HepG2 (cell line): Measurements from ENCODE around the gene SCN9A. TPM values are rescaled to one million over a fixed set of nuclear protein-coding genes. Genes with fewer than 3 reads are reported as not detected.

Experiments
- ATAC-seq: fragments of 200-7000 bp; cut with Tn5 transposase; 3 replicates; pipeline ENCODE4 v1.9.1; 2020; ENCODE audit warnings: mild to moderate bottlenecking, moderate library complexity
- BruUV-seq: library from RNA; stranded (reverse); fragments of 400-500 nt; replicated peaks from 2 replicates; lab custom pipeline; 2021; lab: Mats Ljungman, UMichigan
- CTCF ChIA-PET: fragments of 300-600 bp; formaldehyde crosslinking; extraction: SDS; loops from one replicate; lab custom pipeline; 2021; ENCODE audit warnings: low total read pairs, inconsistent platforms, low intra/inter-chr PET ratio; lab: Yijun Ruan, JAX
- POLR2A ChIA-PET: fragments of 350-600 bp; sonication (Branson Sonifier 250); formaldehyde crosslinking; loops from one replicate; lab custom pipeline; 2020; ENCODE audit warnings: antibody characterized with exemption, inconsistent platforms; lab: Yijun Ruan, JAX
- DNase-seq: peaks from one replicate; pipeline ENCODE4 v3.0.0-alpha.2; 2015; ENCODE audit warnings: low spot score
- FAIRE-seq: peaks from 3 replicates; lab custom pipeline; 2011; peaks lifted over from hg19 to GRCh38; lab: Jason Lieb, UNC
- H2AFZ ChIP-seq: one replicate; pipeline ENCODE4 v1.6.1; 2011; ENCODE audit warnings: low read length, inconsistent platforms
- H3K27ac ChIP-seq: fragments of 300-600 bp; 3 replicates; pipeline ENCODE4 v1.8.0; 2011; ENCODE audit warnings: mixed run types, mild to moderate bottlenecking, mixed read lengths, low read length, inconsistent platforms; ENCODE audit not compliant: insufficient read depth; ENCODE audit errors: extremely low read length
- H3K27me3 ChIP-seq, 2 experiments: fragments of 200-600 bp in 1 of 2; 2 replicates in 1 of 2; 3 replicates in 1 of 2; pipeline versions ENCODE4 v1.6.0 to v1.8.0; 2011; ENCODE audit warnings: low read length in 2 of 2, mild to moderate bottlenecking in 2 of 2, moderate library complexity in 2 of 2, inconsistent platforms in 1 of 2; ENCODE audit not compliant: insufficient read depth in 2 of 2, control insufficient read depth in 1 of 2
- H3K36me3 ChIP-seq, 2 experiments: fragments of 200-600 bp in 1 of 2; replicated peaks in 1 of 2; 2 replicates in 1 of 2; 3 replicates in 1 of 2; pipeline versions ENCODE4 v1.5.1 to v1.8.0; 2011; ENCODE audit warnings: low read length in 2 of 2, inconsistent platforms in 1 of 2; ENCODE audit not compliant: insufficient read depth in 2 of 2, control insufficient read depth in 1 of 2
- H3K4me1 ChIP-seq: 2 replicates; pipeline ENCODE4 v1.5.1; 2012; ENCODE audit warnings: low read length, inconsistent platforms; ENCODE audit not compliant: insufficient read depth
- H3K4me2 ChIP-seq: 2 replicates; pipeline ENCODE4 v1.6.0; 2011; ENCODE audit warnings: low read depth, low read length, inconsistent platforms
- H3K4me3 ChIP-seq, 3 experiments: fragments of 200-600 bp in 1 of 3; sonication (generic), shearing (Covaris generic) in 1 of 3; replicated peaks in 1 of 3; 2 replicates each; pipeline ENCODE4 v1.5.1; 2011 to 2016; ENCODE audit warnings: low read length in 3 of 3, inconsistent platforms in 2 of 3, low read depth in 2 of 3, mild to moderate bottlenecking in 2 of 3, control low read depth in 1 of 3, mixed read lengths in 1 of 3; ENCODE audit not compliant: insufficient read depth in 1 of 3
- H3K79me2 ChIP-seq: one replicate; pipeline ENCODE4 v1.6.1; 2011; ENCODE audit warnings: low read length, inconsistent platforms; ENCODE audit not compliant: insufficient read depth
- H3K9ac ChIP-seq: 2 replicates; pipeline ENCODE4 v1.6.0; 2011; ENCODE audit warnings: mild to moderate bottlenecking, low read depth, low read length, inconsistent platforms; ENCODE audit not compliant: insufficient read depth
- H3K9me3 ChIP-seq: 2 replicates; pipeline ENCODE4 v1.5.1; 2012; ENCODE audit warnings: mild to moderate bottlenecking, low read length
- H4K20me1 ChIP-seq: 2 replicates; pipeline ENCODE4 v1.6.0; 2011; ENCODE audit warnings: inconsistent platforms, mild to moderate bottlenecking, low read length, moderate library complexity; ENCODE audit not compliant: insufficient read depth
- ATF7-NPFF ChIP-seq: sonication (generic); formaldehyde crosslinking; IDR thresholded peaks from 2 replicates; pipeline ENCODE4 v1.8.1; 2023; ENCODE audit warnings: mild to moderate bottlenecking, low read depth, missing genetic modification reagents, moderate library complexity
- CBX2 ChIP-seq, 2 experiments: fragments of 200-600 bp in 1 of 2; sonication (generic); formaldehyde crosslinking in 1 of 2; IDR thresholded peaks; 2 replicates each; pipeline versions ENCODE4 v1.7.0 to v1.8.1; 2018 to 2022; ENCODE audit warnings: low read depth in 2 of 2, low read length in 1 of 2, mild to moderate bottlenecking in 1 of 2, missing genetic modification reagents in 1 of 2
- HOXA3 ChIP-seq: sonication (generic); formaldehyde crosslinking; IDR thresholded peaks from 2 replicates; pipeline ENCODE4 v1.5.0; 2020; ENCODE audit warnings: missing genetic modification reagents
- NFYB ChIP-seq: sonication (generic); formaldehyde crosslinking; IDR thresholded peaks from 2 replicates; pipeline ENCODE4 v1.4.0; 2020; ENCODE audit warnings: missing genetic modification reagents
- ZNF124 ChIP-seq: sonication (generic); formaldehyde crosslinking; IDR thresholded peaks from 2 replicates; pipeline ENCODE4 v1.4.0; 2020; ENCODE audit warnings: missing genetic modification reagents
- ZNF333 ChIP-seq: sonication (generic); formaldehyde crosslinking; IDR thresholded peaks from 2 replicates; pipeline ENCODE4 v1.4.0; 2020; ENCODE audit warnings: mild to moderate bottlenecking, missing genetic modification reagents, borderline replicate concordance
- ZNF577 ChIP-seq: sonication (generic); formaldehyde crosslinking; IDR thresholded peaks from 2 replicates; pipeline ENCODE4 v1.4.0; 2020; ENCODE audit warnings: mild to moderate bottlenecking, low read depth, missing genetic modification reagents, borderline replicate concordance
- WGBS: methylation state at CpG from one replicate; pipeline ENCODE4 v1.1.6; 2017; ENCODE audit warnings: low lambda C conversion rate; 5-methylcytosine and 5-hydroxymethylcytosine counted together
- in situ Hi-C: cut with HindIII; loops from 2 replicates; pipeline ENCODE4 v1.10.0; 2017; ENCODE audit warnings: low pct_unique_long_range_greater_than_20kb; ENCODE audit not compliant: extremely low pct_ligation_motif_present
- intact Hi-C: fragments of 100-400 bp; cut with micrococcal nuclease; formaldehyde crosslinking; loops from one replicate; pipeline ENCODE4 v1.10.0; 2022; ENCODE audit not compliant: unreplicated experiment
- polyA plus RNA-seq, 8 experiments: library from polyadenylated mRNA; depleted of rRNA in 3 of 8; stranded (reverse) in 7 of 8; unstranded in 1 of 8; fragments of >200 nt; fragmentation: Illumina TruSeq in 4 of 8; extraction: Trizol in 4 of 8; gene quantifications; 2 replicates each; pipeline versions ENCODE4 v1.2.1 to v1.2.3, GENCODE V29; 2011 to 2016; ENCODE audit warnings: low read depth in 4 of 8, missing spikeins in 1 of 8, mixed read lengths in 1 of 8; ENCODE audit not compliant: insufficient read depth in 1 of 8
- total RNA-seq, 5 experiments: library from RNA; depleted of rRNA; stranded (reverse); fragments of >200 nt; fragmentation: Illumina TruSeq; extraction: Trizol; gene quantifications; 2 replicates each; pipeline ENCODE4 v1.2.3, GENCODE V29; 2016; ENCODE audit warnings: low read depth in 1 of 5
- TF ChIP-seq, protein P1 (sequence below): sonication (generic); formaldehyde crosslinking; IDR thresholded peaks from 2 replicates; pipeline ENCODE4 v1.5.1; 2020; ENCODE audit warnings: missing genetic modification reagents, mild to moderate bottlenecking, borderline replicate concordance
- TF ChIP-seq, protein P2 (sequence below): sonication (generic); formaldehyde crosslinking; IDR thresholded peaks from 2 replicates; pipeline ENCODE4 v1.4.0; 2020; ENCODE audit warnings: low read depth, mild to moderate bottlenecking, missing genetic modification reagents
- TF ChIP-seq, protein P3 (sequence below): sonication (generic); formaldehyde crosslinking; conservative IDR thresholded peaks from 2 replicates; pipeline ENCODE4 v1.4.0; 2020; ENCODE audit warnings: mild to moderate bottlenecking, missing genetic modification reagents, moderate library complexity
- TF ChIP-seq, protein P4 (sequence below): sonication (generic); formaldehyde crosslinking; IDR thresholded peaks from 2 replicates; pipeline ENCODE4 v1.4.0; 2020; ENCODE audit warnings: missing genetic modification reagents, borderline replicate concordance

The SCN9A gene
- total and polyA plus RNA-seq, 2 of the 13 experiments (the other 11 are each of a cell fraction or from before 2014, with no cell fraction given): 15.3 to 24.3 TPM

DNA sequence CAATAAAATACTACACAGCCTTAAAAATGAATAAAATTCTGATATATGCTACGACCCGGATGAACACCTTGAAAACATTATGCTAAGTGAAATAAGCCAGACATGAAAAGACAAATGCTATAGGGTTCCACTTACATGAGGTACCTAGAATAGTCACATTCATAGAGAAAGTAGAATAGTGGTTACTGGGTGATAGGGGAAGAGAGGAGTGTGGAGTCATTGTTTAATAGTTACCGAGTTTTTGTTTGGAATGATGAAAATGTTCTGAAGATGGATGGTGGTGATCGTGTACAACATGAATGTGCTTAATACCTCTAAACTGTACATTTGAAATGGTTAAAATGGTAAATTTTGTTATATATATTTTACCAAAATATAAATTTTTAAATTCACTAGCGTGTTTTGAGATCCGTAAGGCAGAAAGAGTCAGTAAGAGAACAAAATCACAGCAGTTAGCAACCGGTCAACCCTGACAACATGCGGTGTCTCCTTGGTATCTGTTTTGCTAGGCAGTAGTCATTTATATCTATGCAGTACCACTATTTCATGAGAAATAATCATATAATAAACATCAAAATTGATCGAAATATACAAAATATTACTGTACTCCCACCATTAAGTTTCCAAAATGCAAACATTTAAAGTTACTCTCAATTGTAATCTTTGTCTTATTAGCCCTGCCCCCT is 11.1 kb downstream of the SCN9A start:
- FAIRE-seq (no peak), DNase-seq (no peak), ATAC-seq (no peak)
- no peaks in the 10 kb centered on the region for H3K9me3 ChIP-seq
- intact Hi-C loops (no loop called here), in situ Hi-C loops (no loop called here)
- no peaks in the 10 kb centered on the region for H3K27me3 ChIP-seq
- TF ChIP-seq ZNF577 (CRISPR knock-in tag) (no peak), ZNF333 (CRISPR knock-in tag) (no peak), ZNF124 (CRISPR knock-in tag) (no peak), ATF7-NPFF (no peak), NFYB (CRISPR knock-in tag) (no peak), HOXA3 (no peak), CBX2 (IDR thresholded peaks at IDR 0.05; ENCODE audit: low read depth, low read length) (no peak), CBX2 (CRISPR knock-in tag; IDR thresholded peaks at IDR 0.05; ENCODE audit: low read depth) (no peak)
- TF ChIP-seq, protein P1, sequence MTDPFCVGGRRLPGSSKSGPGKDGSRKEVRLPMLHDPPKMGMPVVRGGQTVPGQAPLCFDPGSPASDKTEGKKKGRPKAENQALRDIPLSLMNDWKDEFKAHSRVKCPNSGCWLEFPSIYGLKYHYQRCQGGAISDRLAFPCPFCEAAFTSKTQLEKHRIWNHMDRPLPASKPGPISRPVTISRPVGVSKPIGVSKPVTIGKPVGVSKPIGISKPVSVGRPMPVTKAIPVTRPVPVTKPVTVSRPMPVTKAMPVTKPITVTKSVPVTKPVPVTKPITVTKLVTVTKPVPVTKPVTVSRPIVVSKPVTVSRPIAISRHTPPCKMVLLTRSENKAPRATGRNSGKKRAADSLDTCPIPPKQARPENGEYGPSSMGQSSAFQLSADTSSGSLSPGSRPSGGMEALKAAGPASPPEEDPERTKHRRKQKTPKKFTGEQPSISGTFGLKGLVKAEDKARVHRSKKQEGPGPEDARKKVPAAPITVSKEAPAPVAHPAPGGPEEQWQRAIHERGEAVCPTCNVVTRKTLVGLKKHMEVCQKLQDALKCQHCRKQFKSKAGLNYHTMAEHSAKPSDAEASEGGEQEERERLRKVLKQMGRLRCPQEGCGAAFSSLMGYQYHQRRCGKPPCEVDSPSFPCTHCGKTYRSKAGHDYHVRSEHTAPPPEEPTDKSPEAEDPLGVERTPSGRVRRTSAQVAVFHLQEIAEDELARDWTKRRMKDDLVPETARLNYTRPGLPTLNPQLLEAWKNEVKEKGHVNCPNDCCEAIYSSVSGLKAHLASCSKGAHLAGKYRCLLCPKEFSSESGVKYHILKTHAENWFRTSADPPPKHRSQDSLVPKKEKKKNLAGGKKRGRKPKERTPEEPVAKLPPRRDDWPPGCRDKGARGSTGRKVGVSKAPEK (CRISPR knock-in tag): no peak
- TF ChIP-seq, protein P2, sequence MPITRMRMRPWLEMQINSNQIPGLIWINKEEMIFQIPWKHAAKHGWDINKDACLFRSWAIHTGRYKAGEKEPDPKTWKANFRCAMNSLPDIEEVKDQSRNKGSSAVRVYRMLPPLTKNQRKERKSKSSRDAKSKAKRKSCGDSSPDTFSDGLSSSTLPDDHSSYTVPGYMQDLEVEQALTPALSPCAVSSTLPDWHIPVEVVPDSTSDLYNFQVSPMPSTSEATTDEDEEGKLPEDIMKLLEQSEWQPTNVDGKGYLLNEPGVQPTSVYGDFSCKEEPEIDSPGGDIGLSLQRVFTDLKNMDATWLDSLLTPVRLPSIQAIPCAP (CRISPR knock-in tag): no peak
- TF ChIP-seq, protein P3, sequence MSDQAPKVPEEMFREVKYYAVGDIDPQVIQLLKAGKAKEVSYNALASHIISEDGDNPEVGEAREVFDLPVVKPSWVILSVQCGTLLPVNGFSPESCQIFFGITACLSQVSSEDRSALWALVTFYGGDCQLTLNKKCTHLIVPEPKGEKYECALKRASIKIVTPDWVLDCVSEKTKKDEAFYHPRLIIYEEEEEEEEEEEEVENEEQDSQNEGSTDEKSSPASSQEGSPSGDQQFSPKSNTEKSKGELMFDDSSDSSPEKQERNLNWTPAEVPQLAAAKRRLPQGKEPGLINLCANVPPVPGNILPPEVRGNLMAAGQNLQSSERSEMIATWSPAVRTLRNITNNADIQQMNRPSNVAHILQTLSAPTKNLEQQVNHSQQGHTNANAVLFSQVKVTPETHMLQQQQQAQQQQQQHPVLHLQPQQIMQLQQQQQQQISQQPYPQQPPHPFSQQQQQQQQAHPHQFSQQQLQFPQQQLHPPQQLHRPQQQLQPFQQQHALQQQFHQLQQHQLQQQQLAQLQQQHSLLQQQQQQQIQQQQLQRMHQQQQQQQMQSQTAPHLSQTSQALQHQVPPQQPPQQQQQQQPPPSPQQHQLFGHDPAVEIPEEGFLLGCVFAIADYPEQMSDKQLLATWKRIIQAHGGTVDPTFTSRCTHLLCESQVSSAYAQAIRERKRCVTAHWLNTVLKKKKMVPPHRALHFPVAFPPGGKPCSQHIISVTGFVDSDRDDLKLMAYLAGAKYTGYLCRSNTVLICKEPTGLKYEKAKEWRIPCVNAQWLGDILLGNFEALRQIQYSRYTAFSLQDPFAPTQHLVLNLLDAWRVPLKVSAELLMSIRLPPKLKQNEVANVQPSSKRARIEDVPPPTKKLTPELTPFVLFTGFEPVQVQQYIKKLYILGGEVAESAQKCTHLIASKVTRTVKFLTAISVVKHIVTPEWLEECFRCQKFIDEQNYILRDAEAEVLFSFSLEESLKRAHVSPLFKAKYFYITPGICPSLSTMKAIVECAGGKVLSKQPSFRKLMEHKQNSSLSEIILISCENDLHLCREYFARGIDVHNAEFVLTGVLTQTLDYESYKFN (CRISPR knock-in tag): no peak
- TF ChIP-seq, protein P4, sequence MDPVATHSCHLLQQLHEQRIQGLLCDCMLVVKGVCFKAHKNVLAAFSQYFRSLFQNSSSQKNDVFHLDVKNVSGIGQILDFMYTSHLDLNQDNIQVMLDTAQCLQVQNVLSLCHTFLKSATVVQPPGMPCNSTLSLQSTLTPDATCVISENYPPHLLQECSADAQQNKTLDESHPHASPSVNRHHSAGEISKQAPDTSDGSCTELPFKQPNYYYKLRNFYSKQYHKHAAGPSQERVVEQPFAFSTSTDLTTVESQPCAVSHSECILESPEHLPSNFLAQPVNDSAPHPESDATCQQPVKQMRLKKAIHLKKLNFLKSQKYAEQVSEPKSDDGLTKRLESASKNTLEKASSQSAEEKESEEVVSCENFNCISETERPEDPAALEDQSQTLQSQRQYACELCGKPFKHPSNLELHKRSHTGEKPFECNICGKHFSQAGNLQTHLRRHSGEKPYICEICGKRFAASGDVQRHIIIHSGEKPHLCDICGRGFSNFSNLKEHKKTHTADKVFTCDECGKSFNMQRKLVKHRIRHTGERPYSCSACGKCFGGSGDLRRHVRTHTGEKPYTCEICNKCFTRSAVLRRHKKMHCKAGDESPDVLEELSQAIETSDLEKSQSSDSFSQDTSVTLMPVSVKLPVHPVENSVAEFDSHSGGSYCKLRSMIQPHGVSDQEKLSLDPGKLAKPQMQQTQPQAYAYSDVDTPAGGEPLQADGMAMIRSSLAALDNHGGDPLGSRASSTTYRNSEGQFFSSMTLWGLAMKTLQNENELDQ: no peak
- H3K79me2 ChIP-seq: peaks cover 21% of the 10 kb centered on the region
- H3K36me3 ChIP-seq: no peaks in the 10 kb centered on the region; a peak in 3 of 5 replicates
- H4K20me1 ChIP-seq: no peaks in the 10 kb centered on the region
- H3K4me3 ChIP-seq: no peak overlapping the region
- 97% methylated on average over 9 of the region's 9 CpGs for WGBS
- no peak overlapping the region for H3K4me2 ChIP-seq
- H3K9ac ChIP-seq: no peak overlapping the region
- no peak overlapping the region for H2AFZ ChIP-seq
- no peak overlapping the region for H3K27ac ChIP-seq
- ChIA-PET CTCF (interaction anchor here (1.6 kb wide), 1 partner anchor 20 kb away, joined by 3 read pairs; no protein-coding TSS in a partner anchor), POLR2A (no interaction called here)
- BruUV-seq: no TSS peak
- H3K4me1 ChIP-seq: peaks cover 32% of the 10 kb centered on the region
